Measurements from ENCODE around the gene HDDC3.
"Not testable (repeated sequence)": the region's sequence is repeated elsewhere in the genome, so short reads cannot be mapped to it uniquely, and the experiment has no call there.

HDDC3 gene

DNA sequence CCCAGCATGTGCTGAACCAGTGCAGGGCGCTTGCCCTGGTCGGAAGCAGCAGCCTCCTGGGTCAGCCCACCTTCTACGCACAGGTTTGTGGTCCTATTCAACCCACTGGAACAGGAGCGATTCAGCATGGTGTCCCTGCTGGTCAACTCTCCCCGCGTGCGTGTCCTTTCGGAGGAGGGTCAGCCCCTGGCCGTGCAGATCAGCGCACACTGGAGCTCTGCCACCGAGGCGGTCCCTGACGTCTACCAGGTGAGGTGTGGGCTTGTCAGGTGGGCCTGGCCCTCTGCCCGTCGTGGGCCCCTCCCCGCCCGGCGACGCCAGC, 21.1 kb downstream of the HDDC3 start:
- Histone ChIP-seq H3K27me3 (ENCODE audit: insufficient read depth, poor library complexity, severe bottlenecking) (no peaks in the 10 kb centered on the region), H3K27ac (replicated peaks) (no peak overlapping the region), H3K4me3 (replicated peaks; ENCODE audit: insufficient read depth, low read length) (no peak overlapping the region)
- TF ChIP-seq POLR2AphosphoS5 (IDR thresholded peaks at IDR 0.05; ENCODE audit: low read depth) (no peak), SPI1 (IDR thresholded peaks at IDR 0.05; ENCODE audit: borderline replicate concordance, low read depth) (no peak), GABPA (IDR thresholded peaks at IDR 0.05; ENCODE audit: low read depth) (no peak)
- TF ChIP-seq, protein P1, sequence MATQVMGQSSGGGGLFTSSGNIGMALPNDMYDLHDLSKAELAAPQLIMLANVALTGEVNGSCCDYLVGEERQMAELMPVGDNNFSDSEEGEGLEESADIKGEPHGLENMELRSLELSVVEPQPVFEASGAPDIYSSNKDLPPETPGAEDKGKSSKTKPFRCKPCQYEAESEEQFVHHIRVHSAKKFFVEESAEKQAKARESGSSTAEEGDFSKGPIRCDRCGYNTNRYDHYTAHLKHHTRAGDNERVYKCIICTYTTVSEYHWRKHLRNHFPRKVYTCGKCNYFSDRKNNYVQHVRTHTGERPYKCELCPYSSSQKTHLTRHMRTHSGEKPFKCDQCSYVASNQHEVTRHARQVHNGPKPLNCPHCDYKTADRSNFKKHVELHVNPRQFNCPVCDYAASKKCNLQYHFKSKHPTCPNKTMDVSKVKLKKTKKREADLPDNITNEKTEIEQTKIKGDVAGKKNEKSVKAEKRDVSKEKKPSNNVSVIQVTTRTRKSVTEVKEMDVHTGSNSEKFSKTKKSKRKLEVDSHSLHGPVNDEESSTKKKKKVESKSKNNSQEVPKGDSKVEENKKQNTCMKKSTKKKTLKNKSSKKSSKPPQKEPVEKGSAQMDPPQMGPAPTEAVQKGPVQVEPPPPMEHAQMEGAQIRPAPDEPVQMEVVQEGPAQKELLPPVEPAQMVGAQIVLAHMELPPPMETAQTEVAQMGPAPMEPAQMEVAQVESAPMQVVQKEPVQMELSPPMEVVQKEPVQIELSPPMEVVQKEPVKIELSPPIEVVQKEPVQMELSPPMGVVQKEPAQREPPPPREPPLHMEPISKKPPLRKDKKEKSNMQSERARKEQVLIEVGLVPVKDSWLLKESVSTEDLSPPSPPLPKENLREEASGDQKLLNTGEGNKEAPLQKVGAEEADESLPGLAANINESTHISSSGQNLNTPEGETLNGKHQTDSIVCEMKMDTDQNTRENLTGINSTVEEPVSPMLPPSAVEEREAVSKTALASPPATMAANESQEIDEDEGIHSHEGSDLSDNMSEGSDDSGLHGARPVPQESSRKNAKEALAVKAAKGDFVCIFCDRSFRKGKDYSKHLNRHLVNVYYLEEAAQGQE (IDR thresholded peaks at IDR 0.05; ENCODE audit: insufficient replicate concordance, low read depth): no peak
- TF ChIP-seq, protein P2, sequence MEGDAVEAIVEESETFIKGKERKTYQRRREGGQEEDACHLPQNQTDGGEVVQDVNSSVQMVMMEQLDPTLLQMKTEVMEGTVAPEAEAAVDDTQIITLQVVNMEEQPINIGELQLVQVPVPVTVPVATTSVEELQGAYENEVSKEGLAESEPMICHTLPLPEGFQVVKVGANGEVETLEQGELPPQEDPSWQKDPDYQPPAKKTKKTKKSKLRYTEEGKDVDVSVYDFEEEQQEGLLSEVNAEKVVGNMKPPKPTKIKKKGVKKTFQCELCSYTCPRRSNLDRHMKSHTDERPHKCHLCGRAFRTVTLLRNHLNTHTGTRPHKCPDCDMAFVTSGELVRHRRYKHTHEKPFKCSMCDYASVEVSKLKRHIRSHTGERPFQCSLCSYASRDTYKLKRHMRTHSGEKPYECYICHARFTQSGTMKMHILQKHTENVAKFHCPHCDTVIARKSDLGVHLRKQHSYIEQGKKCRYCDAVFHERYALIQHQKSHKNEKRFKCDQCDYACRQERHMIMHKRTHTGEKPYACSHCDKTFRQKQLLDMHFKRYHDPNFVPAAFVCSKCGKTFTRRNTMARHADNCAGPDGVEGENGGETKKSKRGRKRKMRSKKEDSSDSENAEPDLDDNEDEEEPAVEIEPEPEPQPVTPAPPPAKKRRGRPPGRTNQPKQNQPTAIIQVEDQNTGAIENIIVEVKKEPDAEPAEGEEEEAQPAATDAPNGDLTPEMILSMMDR (IDR thresholded peaks at IDR 0.05; ENCODE audit: insufficient read depth, low read length): no peak
- no peak for DNase-seq (ENCODE audit: low read depth in 1 of 2, low spot score in 1 of 2)

DNA sequence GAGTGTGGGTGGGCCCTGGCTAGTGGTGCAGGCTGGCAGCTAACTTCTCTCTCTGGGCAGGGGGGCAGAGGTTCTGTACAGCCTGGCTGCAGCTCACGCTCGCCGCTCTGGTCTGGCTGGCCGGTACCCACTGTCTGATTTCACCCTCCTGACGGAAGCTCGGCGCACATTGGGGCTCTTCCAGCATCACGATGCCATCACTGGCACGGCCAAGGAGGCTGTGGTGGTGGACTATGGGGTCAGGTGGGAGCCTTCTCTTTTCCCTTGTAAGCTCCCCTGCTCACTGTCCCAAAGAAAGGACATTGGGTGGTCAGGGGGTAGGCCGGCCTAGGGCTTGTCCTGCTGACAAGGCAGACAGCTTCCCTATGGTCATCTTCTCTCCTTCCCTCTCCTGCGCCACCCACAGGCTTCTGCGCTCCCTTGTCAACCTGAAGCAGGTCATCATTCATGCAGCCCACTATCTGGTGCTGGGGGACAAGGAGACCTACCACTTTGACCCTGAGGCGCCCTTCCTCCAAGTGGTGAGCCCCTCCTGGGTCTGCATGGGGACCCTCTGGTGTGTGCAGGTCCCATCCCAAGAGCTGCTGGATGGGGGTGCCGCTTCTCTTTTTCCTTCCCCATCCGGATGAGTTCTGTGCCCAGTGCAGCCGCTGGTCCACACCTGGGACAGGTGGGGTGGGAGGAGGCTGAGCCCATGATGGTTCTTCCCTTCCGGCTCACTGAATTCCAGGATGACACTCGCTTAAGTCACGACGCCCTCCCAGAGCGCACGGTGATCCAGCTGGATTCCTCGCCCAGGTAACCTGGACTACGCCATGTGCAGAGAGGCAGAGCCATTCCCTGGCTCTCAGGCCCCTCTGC, 21.7 kb downstream of the HDDC3 start:
- DNase-seq (ENCODE audit: low read depth in 1 of 2, low spot score in 1 of 2): no peak
- TF ChIP-seq SPI1 (IDR thresholded peaks at IDR 0.05; ENCODE audit: borderline replicate concordance, low read depth) (no peak), GABPA (IDR thresholded peaks at IDR 0.05; ENCODE audit: low read depth) (no peak), POLR2AphosphoS5 (IDR thresholded peaks at IDR 0.05; ENCODE audit: low read depth) (no peak; the same call in 1 of the 2 replicates)
- TF ChIP-seq, protein P1 (IDR thresholded peaks at IDR 0.05; ENCODE audit: insufficient replicate concordance, low read depth): no peak
- TF ChIP-seq, protein P2 (IDR thresholded peaks at IDR 0.05; ENCODE audit: insufficient read depth, low read length): no peak
- H3K27ac ChIP-seq (replicated peaks): no peak overlapping the region
- no peaks in the 10 kb centered on the region for H3K27me3 ChIP-seq (ENCODE audit: insufficient read depth, poor library complexity, severe bottlenecking)
- H3K4me3 ChIP-seq (replicated peaks; ENCODE audit: insufficient read depth, low read length): no peak overlapping the region

DNA sequence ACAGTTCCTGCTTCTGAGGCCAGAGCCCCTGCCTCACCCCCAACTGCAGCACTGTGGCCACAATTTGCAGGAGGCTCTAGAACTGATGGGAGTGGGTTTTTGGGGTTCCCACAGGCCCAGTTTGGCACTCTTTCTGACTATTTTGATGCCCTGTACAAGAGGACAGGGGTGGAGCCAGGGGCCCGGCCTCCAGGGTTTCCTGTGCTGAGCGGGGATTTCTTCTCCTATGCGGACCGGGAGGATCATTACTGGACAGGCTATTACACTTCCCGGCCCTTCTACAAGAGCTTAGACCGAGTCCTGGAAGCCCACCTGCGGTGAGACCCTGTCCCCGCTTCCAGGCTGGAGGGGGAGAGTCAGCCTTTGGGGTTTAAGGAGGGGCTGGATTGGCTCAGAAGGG, 22.4 kb downstream of the HDDC3 start:
- TF ChIP-seq GABPA (IDR thresholded peaks at IDR 0.05; ENCODE audit: low read depth) (no peak), SPI1 (IDR thresholded peaks at IDR 0.05; ENCODE audit: borderline replicate concordance, low read depth) (no peak), POLR2AphosphoS5 (IDR thresholded peaks at IDR 0.05; ENCODE audit: low read depth) (no peak)
- TF ChIP-seq, protein P1 (IDR thresholded peaks at IDR 0.05; ENCODE audit: insufficient replicate concordance, low read depth): no peak
- TF ChIP-seq, protein P2 (IDR thresholded peaks at IDR 0.05; ENCODE audit: insufficient read depth, low read length): no peak
- no peak overlapping the region for H3K4me3 ChIP-seq (replicated peaks; ENCODE audit: insufficient read depth, low read length)
- H3K27me3 ChIP-seq (ENCODE audit: insufficient read depth, poor library complexity, severe bottlenecking): no peaks in the 10 kb centered on the region
- no peak overlapping the region for H3K27ac ChIP-seq (replicated peaks)
- no peak for DNase-seq (ENCODE audit: low read depth in 1 of 2, low spot score in 1 of 2)

DNA sequence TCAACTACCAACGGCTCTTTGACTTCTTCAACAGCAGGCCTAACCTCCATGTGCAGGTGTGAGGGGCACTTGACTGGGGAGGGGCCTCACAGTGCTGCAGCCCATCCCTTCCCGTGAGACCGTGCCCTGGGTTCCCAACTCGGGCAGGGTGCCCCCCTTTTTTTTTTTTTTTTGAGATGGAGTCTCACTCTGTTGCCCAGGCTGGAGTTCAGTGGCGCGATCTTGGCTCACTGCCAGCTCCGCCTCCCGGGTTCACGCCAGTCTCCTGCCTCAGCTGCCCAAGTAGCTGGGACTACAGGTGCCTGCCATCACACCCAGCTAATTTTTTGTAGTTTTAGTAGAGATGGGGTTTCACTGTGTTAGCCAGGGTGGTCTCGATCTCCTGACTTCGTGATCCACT, 22.9 kb downstream of the HDDC3 start:
- not testable (repeated sequence) for DNase-seq (ENCODE audit: low read depth in 1 of 2, low spot score in 1 of 2); H3K27ac ChIP-seq (replicated peaks); H3K4me3 ChIP-seq (replicated peaks; ENCODE audit: insufficient read depth, low read length); H3K27me3 ChIP-seq (ENCODE audit: insufficient read depth, poor library complexity, severe bottlenecking)

Measured in HL-60 (cell line).